Stimulated activated CD4-positive, alpha-beta T cell treated with anti-CD3 and anti-CD28 coated beads, Interleukin-15, amount 100 ng/mL, for 1 hour (primary cell): ENCODE results near the gene YPEL1.

ENCODE experiments used
- DNase-seq, 2 donors: peaks; one replicate each; pipeline ENCODE4 v3.0.0-alpha.2; 2020; ENCODE audit warnings: low read depth in 1 of 2, low spot score in 1 of 2

The YPEL1 gene, protein sequence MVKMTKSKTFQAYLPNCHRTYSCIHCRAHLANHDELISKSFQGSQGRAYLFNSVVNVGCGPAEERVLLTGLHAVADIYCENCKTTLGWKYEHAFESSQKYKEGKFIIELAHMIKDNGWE

DNA sequence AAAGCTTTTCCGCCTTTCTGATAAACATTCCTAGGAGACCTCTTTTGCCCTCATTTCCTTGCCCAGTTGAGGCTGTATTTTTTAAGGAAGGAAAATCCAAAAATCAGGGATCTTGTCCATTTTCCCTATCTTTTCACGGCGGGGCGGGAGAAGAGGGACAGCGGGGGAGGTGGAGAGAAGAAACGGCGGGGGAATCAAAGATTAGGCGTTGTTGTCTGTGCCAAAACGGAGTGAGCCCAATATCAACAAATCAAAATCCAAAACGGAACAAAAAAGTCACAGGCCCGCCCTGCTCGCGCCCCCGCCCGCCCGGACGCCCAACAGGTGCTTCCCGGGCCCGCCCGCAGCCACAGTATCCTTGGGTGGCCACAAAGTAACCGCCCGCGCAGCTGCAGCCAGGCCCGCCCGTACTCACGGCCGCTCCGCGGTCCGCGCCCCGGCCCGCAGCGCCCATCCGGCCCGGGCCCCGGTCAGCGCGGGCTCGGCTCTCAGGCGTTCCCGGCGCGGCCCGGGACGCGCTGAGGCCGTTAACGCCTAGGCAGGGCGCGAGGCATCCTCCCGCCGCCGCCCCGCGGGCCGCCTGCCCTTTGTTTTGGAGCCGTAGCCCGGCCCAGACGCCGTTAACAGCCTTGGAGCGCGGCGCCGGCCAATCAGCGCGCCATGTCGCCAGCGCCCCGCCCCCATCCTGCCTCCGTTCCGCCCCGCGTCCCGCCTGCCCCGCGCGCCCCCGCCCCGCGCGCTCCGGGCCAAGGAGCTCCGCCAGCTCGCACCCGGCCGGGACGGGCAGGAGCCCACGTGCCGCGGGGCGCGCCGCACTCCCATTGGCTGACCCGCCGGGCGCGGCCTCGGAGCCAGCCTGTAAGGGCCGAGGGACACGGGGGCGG lies at the start of gene YPEL1:
Gene YPEL1, minus strand, starts transcription at position 595 of the 884 bp plus-strand sequence. CDS start 25,050 bp downstream, outside the sequence.
- peak; percentile 93 to 95 for DNase-seq

DNA sequence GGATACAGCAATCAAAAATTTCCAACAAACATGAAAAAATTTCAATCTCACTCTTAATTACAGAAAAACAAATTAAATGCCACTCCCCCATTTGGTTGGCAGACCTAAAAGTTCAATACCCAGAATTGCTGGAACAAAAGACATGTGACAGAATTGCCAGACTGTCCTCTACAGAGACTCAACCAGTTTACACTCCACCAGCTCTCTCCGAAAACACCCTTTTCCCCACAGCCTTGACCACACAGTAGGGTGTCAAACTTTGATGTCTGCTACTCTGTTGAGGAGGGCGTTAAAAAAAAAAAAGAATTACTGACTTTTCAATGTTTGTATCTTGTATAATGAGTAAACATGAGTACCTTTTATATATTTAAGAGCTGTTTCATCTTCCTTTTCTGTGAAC lies 44.7 kb upstream of the YPEL1 start:
- no peak for DNase-seq

DNA sequence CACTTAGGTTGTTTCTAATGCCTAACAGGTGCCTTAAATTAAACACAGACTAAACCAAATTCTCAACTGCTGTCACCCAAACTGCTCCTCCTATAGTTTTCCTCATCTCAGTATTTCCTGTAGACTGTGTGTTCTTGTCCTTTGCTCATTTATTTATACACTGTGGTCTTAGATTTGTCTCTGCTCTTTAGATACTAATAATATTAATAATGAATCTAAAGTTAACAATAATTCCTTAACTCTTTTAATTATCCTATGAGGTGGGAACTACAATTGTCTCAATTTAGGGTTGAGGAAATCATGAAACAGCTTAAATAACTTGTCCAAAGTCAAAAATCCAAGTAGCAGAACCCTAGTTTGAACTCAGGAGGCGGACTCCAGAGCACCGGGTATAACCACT lies 43.9 kb upstream of the YPEL1 start:
- no peak for DNase-seq

DNA sequence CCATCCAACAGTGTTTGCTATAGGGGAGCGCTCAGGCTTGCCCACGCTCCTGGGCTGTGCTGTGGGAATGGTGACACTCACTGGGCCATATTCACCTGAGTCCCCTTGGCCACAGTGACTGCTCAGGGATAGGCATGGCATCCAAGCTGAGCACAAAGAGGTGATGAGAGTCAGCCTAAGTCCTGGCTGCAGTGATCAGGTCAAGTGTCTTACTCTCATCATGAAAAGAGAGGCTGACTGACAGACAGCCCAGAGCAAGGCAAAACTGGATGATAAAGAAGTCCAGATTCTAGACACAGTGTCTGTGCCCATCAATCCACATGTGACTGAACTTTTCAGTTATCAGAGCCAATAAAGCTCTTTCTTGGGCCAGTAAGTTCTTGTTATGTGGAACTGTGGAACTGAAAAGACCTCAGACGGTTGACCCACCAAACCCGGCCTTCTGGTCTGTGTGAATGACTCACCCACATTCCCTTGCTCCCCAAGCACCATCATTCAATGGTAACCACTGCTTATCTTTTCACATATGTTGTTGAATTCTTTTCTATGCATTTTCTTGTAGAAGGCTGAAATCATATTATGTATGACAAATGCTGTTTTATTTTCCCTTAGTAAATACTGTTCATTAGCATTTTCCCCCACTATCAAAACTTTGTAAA lies 43.2 kb upstream of the YPEL1 start:
- DNase-seq: no peak

DNA sequence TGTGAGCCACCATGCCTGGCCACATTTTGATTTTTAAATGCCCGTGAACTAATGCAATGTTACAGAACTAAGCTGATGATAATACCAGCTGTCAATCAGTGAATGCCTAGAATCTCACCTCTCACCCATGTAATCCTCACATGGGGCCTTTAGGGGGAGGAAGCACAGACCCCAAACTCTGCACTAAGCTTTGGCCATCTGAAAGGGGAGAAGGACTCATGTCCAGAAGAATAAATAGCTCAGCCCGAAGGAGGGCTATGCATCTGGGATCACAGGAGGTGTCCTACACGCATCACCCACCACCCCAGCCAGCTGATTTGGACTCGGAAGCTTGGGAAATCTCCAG lies 36.0 kb upstream of the YPEL1 start:
- DNase-seq: no peak

DNA sequence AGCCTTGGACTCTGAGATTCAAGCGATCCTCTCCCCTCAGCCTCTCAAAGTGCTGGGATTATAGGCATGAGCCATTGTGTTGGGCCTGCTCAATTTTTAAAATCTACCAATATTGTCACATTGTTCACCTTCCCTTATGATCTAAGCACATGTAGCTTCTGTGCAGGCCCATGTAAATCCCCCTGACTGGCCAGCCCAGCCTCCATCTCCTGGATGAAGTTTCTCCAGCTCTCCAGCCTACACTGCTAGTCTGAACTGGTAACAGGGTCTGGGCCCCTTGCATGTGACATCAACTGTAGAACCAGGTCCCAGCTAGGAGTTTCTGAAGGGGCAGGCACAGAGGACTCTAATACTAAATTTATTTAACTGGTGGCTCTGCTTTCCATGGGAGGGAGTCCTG lies 32.8 kb upstream of the YPEL1 start:
- no peak for DNase-seq

DNA sequence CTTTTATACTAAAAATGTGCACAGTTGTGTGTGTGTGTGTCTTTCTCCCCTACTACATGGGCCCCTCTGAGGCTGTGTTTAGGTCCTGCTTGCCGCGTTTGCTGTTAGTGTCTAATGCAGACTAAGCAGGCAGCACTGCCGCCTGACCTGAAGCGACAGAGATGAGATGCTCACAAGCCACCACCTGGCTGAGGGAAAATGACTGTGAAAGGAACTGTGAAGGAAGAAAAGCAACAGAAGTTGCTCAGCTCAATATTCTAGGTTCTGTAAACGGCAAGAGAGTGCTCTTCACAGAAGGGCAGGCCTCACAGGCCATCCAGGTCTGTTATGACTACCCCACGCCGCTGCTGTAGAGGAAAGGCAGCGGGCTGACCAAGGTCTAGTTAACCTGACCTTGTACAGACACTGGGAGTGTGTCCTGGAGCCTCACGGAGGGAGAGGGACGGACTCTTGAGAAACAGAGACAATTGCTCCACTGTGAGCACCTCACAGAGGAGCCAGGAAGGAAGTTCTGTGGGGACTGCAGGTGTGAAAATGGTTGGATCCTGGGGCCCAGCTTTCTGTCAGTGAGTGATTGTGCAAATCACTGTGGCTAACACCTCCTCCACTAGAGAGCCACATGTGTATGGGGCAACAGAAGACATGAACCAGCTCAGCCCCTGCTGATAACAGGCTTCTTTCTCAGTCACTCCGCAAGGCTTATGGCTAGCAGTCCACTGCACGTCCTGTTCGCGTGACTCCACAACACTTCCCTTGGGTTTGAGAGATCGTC lies 31.3 kb upstream of the YPEL1 start:
- DNase-seq: peak in 1 of 2 donors; percentile 9

DNA sequence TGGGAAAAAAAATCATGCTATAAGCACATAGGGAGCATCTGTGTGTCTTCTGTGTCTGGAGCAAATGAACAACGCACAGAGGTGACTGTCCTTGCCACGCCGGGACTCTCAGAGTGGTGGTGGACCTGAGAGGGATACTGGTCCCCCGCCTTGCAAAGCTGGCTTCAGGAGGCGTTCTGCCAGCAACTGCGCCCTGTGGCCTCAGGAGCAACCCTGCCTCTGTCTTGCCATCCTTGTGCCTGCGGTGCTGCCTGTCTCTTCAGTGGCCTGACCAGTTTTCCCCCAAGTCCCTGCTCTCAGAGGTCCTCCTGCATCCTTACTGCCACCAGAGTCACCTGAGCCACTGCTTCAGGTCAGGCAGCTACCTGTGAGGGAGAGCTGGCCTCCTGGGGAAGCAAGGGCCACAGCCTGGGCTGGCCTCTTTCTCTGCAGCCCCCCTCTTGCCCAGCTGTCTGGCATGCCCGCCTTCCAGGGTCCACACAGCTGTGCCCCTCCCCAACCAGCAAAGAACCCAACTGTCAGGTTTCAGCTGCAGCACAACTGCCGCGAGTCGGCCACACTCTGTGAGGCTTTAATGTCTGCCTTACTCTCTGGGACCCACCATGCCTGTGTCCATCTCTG lies 30.4 kb upstream of the YPEL1 start:
- no peak for DNase-seq

DNA sequence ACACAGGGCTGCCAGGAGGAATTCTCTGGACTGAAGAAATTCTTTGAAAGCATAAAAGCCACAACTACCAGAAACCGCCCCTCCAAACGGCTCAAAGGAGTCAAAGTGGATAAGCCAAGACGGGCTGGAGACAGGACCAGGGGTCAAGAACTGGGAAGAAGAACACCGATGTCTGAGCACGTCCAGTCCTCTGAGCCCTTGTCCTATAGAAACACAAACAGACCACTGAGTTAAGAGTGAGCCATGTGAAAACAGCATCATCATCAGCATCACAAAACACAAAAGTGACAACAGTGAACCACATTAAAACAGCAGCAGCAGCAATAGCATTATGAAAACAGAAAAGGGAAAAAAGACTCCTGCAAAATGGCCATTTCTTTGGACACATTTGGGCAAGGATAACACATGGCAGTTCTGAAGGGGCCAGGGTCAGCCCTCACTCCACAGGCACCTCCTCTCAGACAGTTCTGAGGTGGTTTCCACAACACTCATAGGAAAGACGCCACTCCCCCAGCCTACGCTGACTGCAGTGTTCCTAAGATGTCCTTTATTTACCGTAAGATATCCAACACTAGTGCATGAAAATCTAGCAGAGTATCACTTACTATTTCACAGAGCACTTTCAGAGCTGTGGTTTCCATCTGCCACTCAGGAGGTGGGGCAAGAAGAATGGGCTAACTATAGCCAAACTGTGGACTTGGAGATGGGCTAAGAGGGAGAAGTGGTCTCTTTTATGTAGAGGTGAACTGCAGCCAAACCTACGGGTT lies 28.6 kb upstream of the YPEL1 start:
- no peak for DNase-seq

DNA sequence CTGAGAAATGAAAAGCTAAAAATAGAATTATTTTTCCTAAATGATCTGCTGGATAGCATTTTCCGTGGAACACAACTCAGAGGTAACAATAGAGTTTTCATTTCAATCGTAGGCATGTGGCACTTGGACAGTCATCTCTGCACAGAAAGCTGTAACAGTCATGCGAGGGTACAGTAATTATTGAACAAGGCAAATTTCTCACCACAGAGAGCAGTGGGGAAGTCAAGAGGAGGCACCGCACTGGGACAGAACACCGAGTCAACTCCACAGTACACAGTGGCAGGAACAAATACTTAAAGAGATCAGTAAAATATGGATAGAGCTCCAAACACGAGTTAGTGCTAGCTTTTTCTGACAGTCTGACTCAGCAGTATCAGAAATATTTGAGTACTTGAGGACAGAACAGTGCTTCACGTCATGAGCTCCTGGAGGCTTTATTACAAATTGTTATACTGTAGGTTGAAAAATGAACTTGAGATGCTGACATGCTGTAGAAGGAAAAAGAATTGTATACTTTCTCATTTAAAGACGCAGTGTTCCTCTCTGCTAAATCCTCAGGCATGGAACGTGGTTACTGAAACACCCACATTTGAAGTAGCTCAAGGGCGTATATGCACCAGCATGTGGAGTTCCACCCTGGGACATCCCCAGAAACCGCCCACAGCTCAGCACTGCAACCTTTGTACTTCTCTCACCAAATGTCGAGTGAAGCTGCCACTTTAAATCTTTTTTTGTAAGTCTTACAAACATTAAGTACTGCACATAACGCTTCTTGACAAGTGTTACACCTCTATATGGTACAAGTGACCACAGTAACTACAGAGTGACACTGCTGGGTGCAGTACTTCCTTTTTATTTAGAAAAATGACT lies 27.4 kb upstream of the YPEL1 start:
- DNase-seq: peak in 1 of 2 donors; percentile 9

DNA sequence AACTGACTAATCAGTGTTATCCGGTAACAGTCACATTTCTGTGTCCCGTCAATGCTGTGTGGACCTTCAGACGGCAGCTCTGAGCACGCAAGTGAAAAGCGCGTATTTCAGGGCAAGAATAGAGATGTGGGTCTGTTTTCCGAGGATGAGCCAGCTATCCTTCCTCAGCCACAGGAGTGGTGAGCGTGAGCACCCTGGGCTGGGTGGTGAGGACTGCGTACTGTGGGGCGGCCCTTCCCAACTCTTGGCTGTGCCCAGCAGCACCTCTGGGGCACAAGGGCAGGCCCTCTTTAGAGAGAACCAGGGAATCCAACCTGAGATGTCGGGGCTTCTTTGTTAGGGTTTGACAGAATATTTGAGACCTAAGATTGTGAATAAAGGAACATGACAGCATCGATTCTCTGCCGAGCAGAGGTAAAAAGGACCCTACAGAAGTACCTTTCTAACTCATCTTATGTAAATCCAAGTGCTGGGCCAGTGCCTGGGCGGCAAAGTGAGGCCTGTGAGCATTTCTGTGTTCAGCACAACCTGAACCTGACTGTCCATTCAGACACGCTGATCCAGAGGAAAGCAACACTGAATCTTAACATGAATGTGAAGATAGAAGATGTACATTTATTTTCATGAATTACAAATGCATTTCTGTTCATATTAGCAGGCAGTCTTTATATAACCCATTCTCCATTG lies 26.5 kb upstream of the YPEL1 start:
- no peak for DNase-seq

DNA sequence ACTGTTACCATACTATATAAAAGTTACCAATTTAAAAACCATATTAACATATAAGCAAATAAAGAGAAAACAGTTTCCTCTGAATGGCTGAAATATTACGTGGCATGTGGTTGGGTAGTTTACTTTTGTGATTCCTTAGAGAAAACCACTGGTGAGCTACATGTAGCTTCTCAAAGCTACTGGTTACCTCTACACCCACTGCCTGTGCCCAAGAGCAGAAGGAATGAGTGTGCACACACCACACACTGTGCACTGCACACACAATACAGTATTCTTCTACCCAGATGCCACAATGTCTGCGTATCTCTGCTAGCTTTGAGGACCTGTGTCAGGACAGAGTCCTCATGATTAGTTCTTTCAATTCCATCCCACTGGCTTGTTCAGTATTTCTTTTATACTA lies 25.5 kb upstream of the YPEL1 start:
- DNase-seq: no peak

DNA sequence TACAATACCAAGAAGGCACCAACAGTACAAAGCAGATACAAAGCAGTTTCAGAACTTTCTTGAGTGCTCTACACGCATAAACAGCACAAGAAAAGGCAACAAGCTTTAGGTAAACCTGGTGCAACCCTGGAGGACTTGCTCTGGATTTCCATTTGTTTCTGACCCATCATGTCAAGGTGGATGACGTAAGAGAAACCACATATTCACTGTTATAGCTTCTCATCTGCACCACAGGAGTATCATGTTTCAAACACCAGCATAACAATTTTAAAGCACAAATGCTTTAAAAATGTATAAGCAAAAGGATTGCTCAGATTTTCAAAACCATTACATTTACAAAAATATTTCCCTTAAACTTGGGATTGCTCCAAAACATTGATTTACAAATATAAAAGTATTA lies 25.0 kb upstream of the YPEL1 start:
- no peak for DNase-seq

DNA sequence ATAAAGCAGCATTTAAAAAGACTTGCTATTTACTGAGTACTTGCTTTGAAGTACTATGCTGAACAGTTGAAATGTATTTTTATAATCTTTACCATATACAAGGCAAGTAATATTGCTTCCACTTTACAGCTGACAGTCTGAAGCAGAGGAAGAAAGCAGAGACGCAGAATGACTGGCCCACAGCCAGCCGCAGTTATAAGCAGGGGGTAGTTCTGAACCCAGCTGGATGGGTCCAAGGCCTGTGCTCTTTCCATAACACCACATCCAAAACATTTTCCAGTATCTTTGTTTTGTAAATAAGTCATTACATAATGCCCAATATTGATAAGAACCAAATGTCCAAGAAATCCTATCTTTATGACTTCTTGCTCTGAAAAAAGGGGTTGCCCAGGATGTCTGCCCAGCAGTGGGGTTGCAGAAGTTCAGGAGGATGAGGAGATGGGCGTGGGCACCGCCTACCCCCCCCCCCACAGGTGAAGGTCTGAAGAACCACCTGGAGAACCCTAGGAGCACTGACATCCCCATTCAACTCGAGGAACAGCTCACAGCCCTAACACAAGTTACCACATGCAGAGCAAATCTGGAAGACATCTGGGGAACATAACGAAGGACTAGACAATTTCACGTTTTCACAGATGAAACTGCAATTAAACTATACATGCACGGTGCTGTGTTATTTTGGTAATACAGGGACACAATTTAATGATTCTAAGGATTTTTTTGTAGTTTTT lies 24.2 kb upstream of the YPEL1 start:
- DNase-seq: no peak

DNA sequence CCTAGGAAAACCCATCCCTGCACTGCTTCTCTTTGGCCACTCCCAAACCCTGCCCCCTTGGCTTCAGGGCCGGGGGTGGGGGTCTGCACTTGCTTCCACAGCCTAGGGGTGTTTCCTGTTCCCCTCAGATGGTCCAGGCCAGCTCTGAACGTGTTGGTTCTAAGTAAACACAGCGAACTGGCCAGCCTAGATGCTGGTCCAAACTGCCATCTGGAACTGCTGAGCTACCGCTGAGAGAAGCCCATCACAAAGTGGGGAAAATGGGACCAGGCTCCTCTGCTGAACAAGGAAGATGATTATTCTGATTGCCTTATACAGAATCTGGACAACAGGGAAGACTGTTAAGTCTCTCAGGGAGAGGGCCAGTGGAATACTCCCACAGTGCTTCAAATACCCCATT lies 23.5 kb upstream of the YPEL1 start:
- DNase-seq: no peak

DNA sequence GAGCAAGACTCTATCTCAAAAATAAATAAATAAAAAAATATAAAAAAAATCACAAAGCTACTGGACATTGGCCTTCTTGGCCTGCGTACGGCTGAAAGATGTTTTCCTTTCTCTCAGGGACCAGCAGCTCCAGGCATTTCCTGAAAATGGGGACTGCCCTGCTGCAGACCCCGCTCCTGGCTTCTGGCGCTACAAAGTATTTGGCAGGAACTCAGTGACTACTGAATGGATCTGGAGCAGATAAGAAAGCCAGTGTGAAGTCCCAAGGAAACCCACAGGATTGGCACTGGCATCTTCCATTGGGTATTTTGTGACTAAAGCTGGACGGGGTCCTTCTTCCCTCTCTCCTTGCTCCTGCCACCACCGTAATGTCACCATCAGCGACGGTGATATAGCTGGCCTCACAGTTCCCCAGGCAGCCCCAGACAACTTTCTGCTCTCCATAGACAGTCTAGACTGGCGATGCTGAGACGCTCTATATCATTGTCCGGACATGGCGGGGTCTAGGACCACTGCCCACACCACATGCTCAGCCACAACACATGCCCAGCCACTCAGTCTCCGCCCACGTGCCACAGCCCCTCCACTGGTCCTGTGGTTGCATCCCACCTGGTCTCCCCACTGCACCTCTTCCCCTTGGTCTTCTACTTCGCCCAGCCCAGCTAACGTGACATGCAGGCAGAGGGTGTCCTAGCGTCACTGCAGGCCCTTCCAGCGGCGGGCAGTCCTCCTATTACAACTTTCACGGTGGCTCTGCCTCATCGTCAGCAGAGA lies 22.7 kb upstream of the YPEL1 start:
- DNase-seq: no peak

DNA sequence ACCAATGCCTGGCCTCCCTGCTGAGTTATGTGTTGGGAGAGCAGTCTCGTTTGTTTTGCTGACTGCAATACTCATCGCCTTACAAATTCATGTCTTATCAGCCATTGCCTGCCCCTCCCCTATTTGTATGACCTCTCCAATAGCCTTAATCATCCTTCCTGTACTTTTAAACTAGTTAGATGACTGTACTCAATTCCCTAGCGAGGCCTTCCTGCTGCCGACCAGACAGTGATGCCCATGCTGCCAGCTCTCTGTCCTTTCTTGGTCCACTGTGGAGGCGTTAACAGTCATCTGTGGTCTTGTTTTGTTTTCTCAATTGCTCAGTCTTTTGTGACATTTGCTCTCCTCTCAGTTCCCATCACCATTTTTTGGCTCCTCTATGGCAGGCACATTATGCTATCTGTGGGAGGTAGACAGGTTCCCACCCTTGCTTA lies 20.3 kb upstream of the YPEL1 start:
- no peak for DNase-seq
